Tibial nerve (tissue), 4 donors: ENCODE measurements around the gene TAF6L. TPM values are rescaled to one million over a fixed set of nuclear protein-coding genes. Genes with fewer than 3 reads are reported as not detected.
"Not testable (repeated sequence)": the region's sequence is repeated elsewhere in the genome, so short reads cannot be mapped to it uniquely, and the experiment has no call there.

Source experiments
- DNase-seq, 2 donors: peaks; one replicate each; pipeline ENCODE4 v3.0.0-alpha.2; 2019; ENCODE audit warnings: low spot score in 2 of 2
- H3K27ac ChIP-seq, 4 donors: fragments of 200-600 bp; sonication (generic) in 3 of 4; one replicate each; pipeline ENCODE4 v1.5.1; 2017 to 2019; ENCODE audit warnings: mild to moderate bottlenecking in 1 of 4
- H3K27me3 ChIP-seq, 2 donors: fragments of 200-600 bp; sonication (generic) in 1 of 2; one replicate each; pipeline versions ENCODE4 v1.5.1 to v1.6.0; 2017 to 2019
- H3K36me3 ChIP-seq, 3 donors: fragments of 200-600 bp; sonication (generic); one replicate each; pipeline ENCODE4 v1.5.1; 2018 to 2019
- H3K4me1 ChIP-seq, 4 donors: fragments of 200-600 bp; sonication (generic) in 3 of 4; one replicate each; pipeline ENCODE4 v1.5.1; 2017 to 2019
- H3K4me3 ChIP-seq, 4 donors: fragments of 200-600 bp; sonication (generic) in 3 of 4; one replicate each; pipeline ENCODE4 v1.5.1; 2017 to 2019; ENCODE audit warnings: mild to moderate bottlenecking in 1 of 4, moderate library complexity in 1 of 4
- H3K9me3 ChIP-seq, 4 donors: fragments of 200-600 bp; sonication (generic) in 3 of 4; one replicate each; pipeline ENCODE4 v1.5.1; 2017 to 2019
- CTCF ChIP-seq, 5 experiments: fragments of 200-600 bp in 3 of 5; fragments of 450-650 bp in 2 of 5; sonication (generic) in 3 of 5; IDR thresholded peaks; one replicate each; pipeline ENCODE4 v1.5.1; 2016 to 2019; ENCODE audit warnings: antibody characterized with exemption in 5 of 5, mild to moderate bottlenecking in 3 of 5, moderate library complexity in 2 of 5
- EP300 ChIP-seq, 2 donors: sonication (generic); formaldehyde crosslinking; IDR thresholded peaks; one replicate each; pipeline ENCODE4 v1.6.1; 2017; ENCODE audit warnings: antibody characterized with exemption in 2 of 2, mild to moderate bottlenecking in 1 of 2
- POLR2A ChIP-seq, 2 donors: fragments of 450-650 bp; IDR thresholded peaks; one replicate each; pipeline ENCODE4 v1.6.1; 2017; ENCODE audit warnings: antibody characterized with exemption in 2 of 2, mild to moderate bottlenecking in 2 of 2, moderate library complexity in 2 of 2
- WGBS, 2 donors: methylation state at CpG; one replicate each; pipeline ENCODE4 v1.1.5; 2018; 5-methylcytosine and 5-hydroxymethylcytosine counted together
- total RNA-seq, 4 donors: library from RNA; depleted of rRNA; stranded (reverse); fragments of >200 nt; gene quantifications; one replicate each; pipeline ENCODE4 v1.1.0, GENCODE V29; 2016

Gene TAF6L
- total RNA-seq, 4 donors from 2014 or later: 23.2 to 38.8 (median 33.1) TPM

DNA sequence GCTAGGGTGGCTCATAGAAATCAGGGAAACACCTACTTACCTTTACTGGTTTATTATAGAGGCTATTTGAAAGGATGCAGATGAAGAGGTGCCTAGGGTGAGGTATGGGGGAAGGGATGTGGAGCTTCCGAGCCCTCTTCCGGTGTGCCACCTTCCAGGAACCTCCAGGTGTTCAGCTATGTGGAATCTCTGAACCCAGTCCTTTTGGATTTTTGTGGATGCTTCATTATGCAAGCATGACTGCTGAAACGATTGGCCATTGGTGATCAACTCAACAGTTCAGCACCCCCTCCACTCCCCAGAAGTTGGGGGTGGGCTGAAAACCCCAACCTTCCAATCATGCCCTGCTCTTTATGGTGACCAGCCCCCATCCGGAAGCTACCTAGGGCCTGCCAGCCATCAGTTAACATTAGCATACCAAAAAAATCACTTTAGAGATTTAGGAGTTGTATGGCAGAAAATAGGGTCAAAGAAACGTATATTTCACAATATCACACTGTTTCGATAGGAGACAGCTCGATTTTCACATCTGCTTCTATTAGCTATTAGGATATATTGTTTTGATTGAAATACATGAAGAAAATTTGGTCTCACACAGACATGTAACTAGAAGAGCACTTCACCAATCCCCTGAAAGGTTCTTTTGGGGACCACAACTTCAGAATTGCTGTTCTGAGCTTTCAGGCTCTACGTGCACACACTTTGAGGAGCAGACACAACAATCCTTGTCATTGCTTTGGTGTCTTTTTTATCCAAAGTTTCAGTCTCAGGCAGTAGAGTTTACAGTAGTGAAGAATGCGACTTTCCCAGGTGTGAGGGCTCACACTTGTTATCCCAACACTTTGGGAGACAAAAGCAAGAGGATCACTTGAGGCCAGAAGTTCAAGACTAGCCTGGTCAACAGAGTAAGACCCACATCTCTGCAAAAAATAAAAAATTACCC, 13.1 kb upstream of the TAF6L start:
- DNase-seq: no peak
- 49 to 55% methylated on average over 9 of the region's 9 CpGs for WGBS, 2 donors
- H3K4me3 ChIP-seq: no peak overlapping the region
- peaks cover 0 to 29% (median 18%) of the 10 kb centered on the region in 4 donors for H3K4me1 ChIP-seq
- H3K36me3 ChIP-seq: peaks cover 0 to under 1% (median 0%) of the 10 kb centered on the region in 3 donors
- no peaks in the 10 kb centered on the region for H3K27me3 ChIP-seq
- no peak overlapping the region for H3K27ac ChIP-seq
- no peak for TF ChIP-seq EP300 (IDR thresholded peaks at IDR 0.05)
- no peak for TF ChIP-seq POLR2A (IDR thresholded peaks at IDR 0.05)
- no peak for TF ChIP-seq CTCF (IDR thresholded peaks at IDR 0.05)
- H3K9me3 ChIP-seq: no peaks in the 10 kb centered on the region

DNA sequence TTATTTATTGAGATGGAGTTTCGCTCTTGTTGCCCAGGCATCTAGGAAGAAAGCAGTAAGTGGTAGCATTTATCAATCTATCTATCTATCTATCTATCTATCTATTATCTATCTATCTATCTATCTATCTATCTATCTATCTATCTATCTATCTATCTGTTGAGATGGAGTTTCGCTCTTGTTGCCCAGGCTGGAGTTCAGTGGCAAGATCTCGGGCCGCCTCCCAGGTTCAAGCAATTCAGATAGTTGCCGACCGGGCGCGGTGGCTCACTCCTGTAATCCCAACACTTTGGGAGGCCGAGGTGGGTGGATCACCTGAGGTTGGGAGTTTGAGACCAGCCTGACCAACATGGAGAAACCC, 10.3 kb upstream of the TAF6L start:
- H3K4me1 ChIP-seq: peaks cover 0 to 31% (median 13%) of the 10 kb centered on the region in 4 donors
- 39% methylated on average over 9 of the region's 9 CpGs for WGBS, 2 donors
- DNase-seq, H3K27me3 ChIP-seq, H3K9me3 ChIP-seq: not testable (repeated sequence)
- H3K4me3 ChIP-seq: peak overlapping the region; percentile 68 to 94 (median 84)
- H3K27ac ChIP-seq: peak overlapping the region; percentile 11 to 94 (median 86)
- H3K36me3 ChIP-seq: peaks cover 0 to 22% (median 0%) of the 10 kb centered on the region in 3 donors

DNA sequence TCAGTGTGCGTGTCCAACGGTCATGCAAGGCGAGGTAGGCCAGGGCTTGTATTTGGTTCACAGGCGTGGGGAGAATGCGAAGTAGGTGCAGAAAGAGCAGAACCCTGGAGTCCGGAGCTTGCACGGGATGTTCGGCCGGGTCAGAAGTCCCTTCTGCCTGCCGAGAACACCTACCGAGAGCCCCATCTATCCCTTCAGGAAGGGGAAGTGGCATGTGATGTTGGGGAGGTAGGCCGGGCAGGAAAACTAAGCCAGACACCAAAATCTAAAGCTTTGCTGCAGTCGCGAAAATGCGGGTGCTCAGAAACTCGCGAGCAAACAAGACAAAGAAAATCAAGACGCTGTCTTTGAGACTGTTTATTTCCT, 435 bp upstream of the TAF6L start:
- TF ChIP-seq POLR2A (IDR thresholded peaks at IDR 0.05) (no peak), CTCF (IDR thresholded peaks at IDR 0.05) (no peak), EP300 (IDR thresholded peaks at IDR 0.05) (no peak)
- Histone ChIP-seq H3K27ac (peak overlapping the region; percentile 86 to 95 (median 91)), H3K4me3 (peak overlapping the region; percentile 40 to 71 (median 56)), H3K9me3 (no peaks in the 10 kb centered on the region), H3K36me3 (peaks cover 0 to 36% (median 3%) of the 10 kb centered on the region in 3 donors), H3K4me1 (peaks cover 0 to 25% (median 16%) of the 10 kb centered on the region in 4 donors), H3K27me3 (no peaks in the 10 kb centered on the region)
- peak in 1 of 2 donors; percentile 20 for DNase-seq
- WGBS, 2 donors: 0% methylated on average over 18 of the region's 18 CpGs

DNA sequence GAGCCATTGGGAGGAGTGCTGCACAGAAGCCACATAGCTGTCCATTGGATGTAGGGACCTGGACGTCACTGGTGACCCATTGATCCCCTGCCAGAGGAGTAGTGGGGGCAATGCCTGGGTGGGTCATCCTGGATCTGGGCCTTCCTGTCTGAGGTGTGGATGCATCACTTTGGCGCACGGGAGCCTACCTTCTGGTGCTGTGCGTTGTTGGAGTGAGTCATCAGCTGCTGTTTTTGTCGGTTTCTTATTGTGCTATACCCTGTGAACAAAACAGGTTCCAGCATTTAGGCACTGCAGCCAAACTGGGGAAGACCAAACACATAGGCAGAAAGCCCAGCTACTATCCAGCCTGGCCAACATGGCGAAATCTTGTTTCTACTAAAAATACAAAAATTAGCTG, 3.2 kb downstream of the TAF6L start:
- 92 to 96% methylated on average over 6 of the region's 6 CpGs for WGBS, 2 donors
- no peak for DNase-seq
- Histone ChIP-seq H3K27me3 (no peaks in the 10 kb centered on the region), H3K36me3 (peaks cover 0 to 45% (median 0%) of the 10 kb centered on the region in 3 donors), H3K9me3 (no peaks in the 10 kb centered on the region), H3K4me3 (no peak overlapping the region), H3K4me1 (peaks cover 0 to 23% (median 16%) of the 10 kb centered on the region in 4 donors), H3K27ac (no peak overlapping the region)
- no peak for TF ChIP-seq POLR2A (IDR thresholded peaks at IDR 0.05)
- no peak for TF ChIP-seq EP300 (IDR thresholded peaks at IDR 0.05)
- no peak for TF ChIP-seq CTCF (IDR thresholded peaks at IDR 0.05)

DNA sequence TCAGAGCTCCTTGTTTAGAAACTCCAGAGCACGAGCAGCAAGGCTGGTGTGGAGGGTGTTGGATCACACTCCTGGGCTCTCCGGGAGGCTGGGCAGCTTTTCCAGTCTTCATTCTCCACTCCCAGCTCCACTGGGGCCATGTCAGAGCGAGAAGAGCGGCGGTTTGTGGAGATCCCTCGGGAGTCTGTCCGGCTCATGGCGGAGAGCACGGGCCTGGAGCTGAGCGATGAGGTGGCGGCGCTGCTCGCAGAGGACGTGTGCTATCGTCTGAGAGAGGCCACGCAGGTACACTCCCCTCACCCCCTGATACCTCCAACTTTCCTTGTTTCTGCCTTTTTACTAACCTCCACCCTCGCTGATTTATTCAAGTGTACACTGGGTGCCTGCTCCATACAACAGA, 4.5 kb downstream of the TAF6L start:
- no peak overlapping the region for H3K27ac ChIP-seq
- no peaks in the 10 kb centered on the region for H3K9me3 ChIP-seq
- peaks cover 0 to 11% (median 6%) of the 10 kb centered on the region in 4 donors for H3K4me1 ChIP-seq
- TF ChIP-seq EP300 (IDR thresholded peaks at IDR 0.05) (no peak), CTCF (IDR thresholded peaks at IDR 0.05) (no peak), POLR2A (IDR thresholded peaks at IDR 0.05) (no peak)
- no peak overlapping the region for H3K4me3 ChIP-seq
- no peaks in the 10 kb centered on the region for H3K27me3 ChIP-seq
- no peak for DNase-seq
- peaks cover 0 to 55% (median 0%) of the 10 kb centered on the region in 3 donors for H3K36me3 ChIP-seq
- 85 to 90% methylated on average over 17 of the region's 17 CpGs for WGBS, 2 donors
